Progenitor cell of endocrine pancreas (in vitro differentiated cells): ENCODE measurements around the gene OTUD1. TPM values are rescaled to one million over a fixed set of nuclear protein-coding genes. Genes with fewer than 3 reads are reported as not detected.

Experiments
- DNase-seq: peaks from one replicate; pipeline ENCODE4 v3.0.0; 2021; ENCODE audit warnings: low spot score; ENCODE audit not compliant: unreplicated experiment
- H3K27ac Mint-ChIP-seq: 2 replicates; pipeline ENCODE4 v1.8.0; 2021; ENCODE audit warnings: mild to moderate bottlenecking, moderate library complexity, mixed read lengths
- H3K27me3 Mint-ChIP-seq: 2 replicates; pipeline ENCODE4 v1.8.0; 2021; ENCODE audit warnings: mixed read lengths
- H3K36me3 Mint-ChIP-seq: 2 replicates; pipeline ENCODE4 v1.8.0; 2022; ENCODE audit warnings: mixed read lengths; ENCODE audit not compliant: insufficient read depth
- H3K4me1 Mint-ChIP-seq: 2 replicates; pipeline ENCODE4 v1.8.0; 2021; ENCODE audit warnings: low read depth, mixed read lengths
- H3K4me3 Mint-ChIP-seq: 2 replicates; pipeline ENCODE4 v1.8.0; 2021; ENCODE audit warnings: low read depth, mild to moderate bottlenecking, moderate library complexity, mixed read lengths
- H3K9me3 Mint-ChIP-seq: 2 replicates; pipeline ENCODE4 v1.8.0; 2021; ENCODE audit warnings: low read depth, mixed read lengths
- total RNA-seq: library from RNA; stranded (reverse); gene quantifications from 2 replicates; pipeline ENCODE4 v1.2.1, GENCODE V29; 2021
- TF ChIP-seq, protein P1 (sequence below): fragments of 200-600 bp; sonication (generic); IDR thresholded peaks from one replicate; pipeline ENCODE4 v1.5.0; 2021; ENCODE audit warnings: antibody characterized with exemption, mild to moderate bottlenecking; ENCODE audit not compliant: unreplicated experiment

Gene OTUD1
- total RNA-seq, 1 donor from 2014 or later: 11.9 TPM

DNA sequence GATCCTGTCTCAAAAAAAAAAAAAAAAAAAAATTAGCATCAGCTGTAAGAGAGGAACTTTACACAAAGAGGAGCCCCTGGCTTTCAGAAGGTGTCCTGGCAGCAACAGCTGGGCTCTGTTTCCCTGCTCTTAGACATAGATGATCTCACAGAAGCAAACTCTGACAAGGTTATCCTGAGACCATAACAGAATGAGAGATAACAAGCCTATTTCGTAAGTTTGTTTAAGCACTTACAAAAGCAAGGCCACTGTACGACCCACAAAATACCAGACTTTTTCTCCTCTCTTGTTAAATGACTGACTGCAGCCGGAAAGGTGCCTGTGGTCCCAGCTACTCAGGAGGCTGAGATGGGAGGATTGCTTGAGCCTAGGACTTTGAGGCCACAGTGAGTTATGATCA lies 33.3 kb upstream of the OTUD1 start:
- Mint-ChIP-seq H3K9me3 (no peaks in the 10 kb centered on the region), H3K4me1 (no peaks in the 10 kb centered on the region), H3K36me3 (no peaks in the 10 kb centered on the region), H3K4me3 (no peak overlapping the region), H3K27me3 (no peaks in the 10 kb centered on the region), H3K27ac (no peak overlapping the region)
- TF ChIP-seq, protein P1, sequence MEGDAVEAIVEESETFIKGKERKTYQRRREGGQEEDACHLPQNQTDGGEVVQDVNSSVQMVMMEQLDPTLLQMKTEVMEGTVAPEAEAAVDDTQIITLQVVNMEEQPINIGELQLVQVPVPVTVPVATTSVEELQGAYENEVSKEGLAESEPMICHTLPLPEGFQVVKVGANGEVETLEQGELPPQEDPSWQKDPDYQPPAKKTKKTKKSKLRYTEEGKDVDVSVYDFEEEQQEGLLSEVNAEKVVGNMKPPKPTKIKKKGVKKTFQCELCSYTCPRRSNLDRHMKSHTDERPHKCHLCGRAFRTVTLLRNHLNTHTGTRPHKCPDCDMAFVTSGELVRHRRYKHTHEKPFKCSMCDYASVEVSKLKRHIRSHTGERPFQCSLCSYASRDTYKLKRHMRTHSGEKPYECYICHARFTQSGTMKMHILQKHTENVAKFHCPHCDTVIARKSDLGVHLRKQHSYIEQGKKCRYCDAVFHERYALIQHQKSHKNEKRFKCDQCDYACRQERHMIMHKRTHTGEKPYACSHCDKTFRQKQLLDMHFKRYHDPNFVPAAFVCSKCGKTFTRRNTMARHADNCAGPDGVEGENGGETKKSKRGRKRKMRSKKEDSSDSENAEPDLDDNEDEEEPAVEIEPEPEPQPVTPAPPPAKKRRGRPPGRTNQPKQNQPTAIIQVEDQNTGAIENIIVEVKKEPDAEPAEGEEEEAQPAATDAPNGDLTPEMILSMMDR: no peak
- no peak for DNase-seq

DNA sequence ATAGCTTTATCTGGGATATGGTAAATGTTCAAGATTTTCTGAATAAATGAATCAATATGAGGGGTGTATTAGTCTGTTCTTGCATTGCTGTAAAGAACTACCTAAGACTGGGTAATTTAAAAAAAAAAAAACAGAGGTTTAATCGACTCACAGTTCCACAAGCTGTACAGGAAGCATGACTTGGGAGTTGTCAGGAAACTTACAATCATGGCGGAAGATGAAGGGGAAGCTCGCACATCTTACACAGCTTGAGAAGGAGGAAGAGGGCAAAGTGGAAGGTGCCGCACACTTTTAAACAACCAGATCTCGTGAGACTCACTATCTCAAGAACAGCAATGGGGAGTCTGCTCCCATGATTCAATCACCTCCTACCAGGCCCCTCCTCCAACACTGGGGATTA lies 32.5 kb upstream of the OTUD1 start:
- no peak overlapping the region for H3K4me3 Mint-ChIP-seq
- TF ChIP-seq, protein P1: no peak
- H3K27me3 Mint-ChIP-seq: no peaks in the 10 kb centered on the region
- H3K9me3 Mint-ChIP-seq: no peaks in the 10 kb centered on the region
- no peak for DNase-seq
- no peaks in the 10 kb centered on the region for H3K4me1 Mint-ChIP-seq
- no peak overlapping the region for H3K27ac Mint-ChIP-seq
- no peaks in the 10 kb centered on the region for H3K36me3 Mint-ChIP-seq

DNA sequence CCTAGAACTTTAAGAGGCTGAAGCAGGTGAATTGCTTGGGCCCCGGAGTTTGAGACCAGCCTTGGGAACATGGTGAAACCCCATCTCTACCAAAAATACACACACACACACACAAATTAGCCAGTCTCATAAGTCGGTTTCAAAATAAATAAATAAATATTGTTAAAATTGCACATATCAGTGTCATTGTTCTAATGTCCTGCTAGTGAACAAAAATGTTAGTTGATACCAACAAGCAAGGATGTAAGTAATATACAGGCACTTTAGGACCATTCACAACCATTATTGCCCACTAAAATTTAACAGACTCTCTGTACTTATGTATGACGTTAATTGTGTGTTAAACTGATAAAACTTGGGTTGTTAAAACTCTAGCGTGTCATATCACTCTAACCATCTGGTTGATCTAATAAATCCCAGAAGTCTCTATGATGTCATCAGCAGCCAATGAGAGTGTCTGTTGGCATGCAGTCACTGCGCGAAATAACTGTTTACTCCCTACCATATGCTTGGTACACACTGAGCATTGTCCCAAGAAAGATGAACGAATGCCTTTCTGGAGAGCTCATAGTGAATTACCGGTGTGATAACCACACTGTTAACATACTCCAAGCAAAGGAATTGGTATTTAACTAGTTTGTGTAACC lies 30.4 kb upstream of the OTUD1 start:
- Mint-ChIP-seq H3K4me1 (no peaks in the 10 kb centered on the region), H3K36me3 (no peaks in the 10 kb centered on the region), H3K27ac (no peak overlapping the region), H3K27me3 (peaks cover 3% of the 10 kb centered on the region), H3K4me3 (no peak overlapping the region), H3K9me3 (no peaks in the 10 kb centered on the region)
- DNase-seq: no peak
- TF ChIP-seq, protein P1: no peak

DNA sequence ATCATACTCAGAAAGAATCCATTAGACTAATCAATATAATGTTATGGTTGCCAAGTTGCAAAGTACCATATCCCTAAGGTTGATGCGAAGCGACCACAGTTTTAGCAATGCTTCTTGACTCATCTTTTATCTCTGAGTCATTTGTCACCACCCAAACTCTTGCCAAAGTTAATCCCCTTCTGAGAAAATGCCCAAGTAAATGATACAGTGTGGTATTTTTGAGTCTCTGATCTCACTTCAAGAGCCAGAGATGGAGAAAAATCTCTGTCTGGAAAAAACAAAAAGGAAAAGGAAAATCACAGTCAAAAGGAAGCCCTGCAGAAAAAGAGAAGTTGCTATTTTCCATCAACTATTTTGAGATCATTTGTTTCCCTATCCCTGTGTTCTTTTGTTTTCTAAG lies 26.7 kb upstream of the OTUD1 start:
- H3K27ac Mint-ChIP-seq: no peak overlapping the region
- DNase-seq: no peak
- H3K27me3 Mint-ChIP-seq: peaks cover 6% of the 10 kb centered on the region
- peaks cover under 1% of the 10 kb centered on the region for H3K4me1 Mint-ChIP-seq
- TF ChIP-seq, protein P1: no peak
- no peak overlapping the region for H3K4me3 Mint-ChIP-seq
- H3K9me3 Mint-ChIP-seq: no peaks in the 10 kb centered on the region
- no peaks in the 10 kb centered on the region for H3K36me3 Mint-ChIP-seq

DNA sequence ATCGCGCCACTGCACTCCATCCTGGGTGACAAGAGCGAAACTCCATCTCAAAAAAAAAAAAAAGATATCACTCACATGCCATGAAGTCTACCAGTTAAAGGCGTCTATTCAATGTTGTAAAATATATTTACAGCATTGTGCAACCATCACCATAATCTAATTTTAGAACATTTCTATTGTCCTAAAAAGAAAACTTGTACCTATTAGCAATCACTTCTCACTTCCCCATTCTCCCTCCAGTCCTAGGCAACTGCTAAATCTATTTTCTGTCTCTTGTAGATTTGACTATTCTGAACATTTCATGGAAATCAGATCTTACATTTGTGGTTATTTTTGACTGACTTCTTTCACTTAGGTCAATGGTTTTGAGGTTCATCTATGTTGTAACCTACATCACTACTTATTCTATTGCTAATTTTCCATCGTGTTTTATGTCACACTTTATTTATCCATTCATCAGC lies 25.2 kb upstream of the OTUD1 start:
- Mint-ChIP-seq H3K9me3 (no peaks in the 10 kb centered on the region), H3K4me1 (peaks cover 7% of the 10 kb centered on the region), H3K36me3 (no peaks in the 10 kb centered on the region), H3K4me3 (no peak overlapping the region), H3K27ac (no peak overlapping the region), H3K27me3 (peaks cover 6% of the 10 kb centered on the region)
- TF ChIP-seq, protein P1: no peak
- no peak for DNase-seq
